Measurements from ENCODE around the gene SCGB1D4.

Gene SCGB1D4

GRCh38 chr11:62322524-62322923, 23.6 kb upstream of the SCGB1D4 start:
- no peak for TF ChIP-seq ZNF274 (IDR thresholded peaks at IDR 0.05; ENCODE audit: low read depth, low read length)
- H3K4me3 ChIP-seq (ENCODE audit: low read length), result no peak overlapping the region

- no peak for TF ChIP-seq ZNF274 (IDR thresholded peaks at IDR 0.05; ENCODE audit: low read depth, low read length)
These were observed 16.6 kb upstream of the SCGB1D4 start for GRCh38 chr11:62315431-62315830.

GRCh38 chr11:62309991-62310390, 11.1 kb upstream of the SCGB1D4 start:
- no peak overlapping the region for H3K4me3 ChIP-seq (ENCODE audit: low read length)
- no peak for TF ChIP-seq ZNF274 (IDR thresholded peaks at IDR 0.05; ENCODE audit: low read depth, low read length)

More at GRCh38 chr11:62315431-62315830, 16.6 kb upstream of the SCGB1D4 start:
- no peak overlapping the region for H3K4me3 ChIP-seq (ENCODE audit: low read length)

GRCh38 chr11:62307950-62308349, 9.1 kb upstream of the SCGB1D4 start:
- H3K4me3 ChIP-seq (ENCODE audit: low read length), result no peak overlapping the region
- no peak for TF ChIP-seq ZNF274 (IDR thresholded peaks at IDR 0.05; ENCODE audit: low read depth, low read length)

- TF ChIP-seq ZNF274 (IDR thresholded peaks at IDR 0.05; ENCODE audit: low read depth, low read length), result no peak
- no peak overlapping the region for H3K4me3 ChIP-seq (ENCODE audit: low read length)
These were observed 7.4 kb upstream of the SCGB1D4 start for GRCh38 chr11:62306227-62306626.

- TF ChIP-seq ZNF274 (IDR thresholded peaks at IDR 0.05; ENCODE audit: low read depth, low read length), result no peak
- H3K4me3 ChIP-seq (ENCODE audit: low read length), result no peak overlapping the region
These were observed 3.4 kb downstream of the SCGB1D4 start for GRCh38 chr11:62295504-62295903.

GRCh38 chr11:62280452-62280851, 18.4 kb downstream of the SCGB1D4 start:
- H3K4me3 ChIP-seq (ENCODE audit: low read length), result no peak overlapping the region
- no peak for TF ChIP-seq ZNF274 (IDR thresholded peaks at IDR 0.05; ENCODE audit: low read depth, low read length)

- no peak for TF ChIP-seq ZNF274 (IDR thresholded peaks at IDR 0.05; ENCODE audit: low read depth, low read length)
- no peak overlapping the region for H3K4me3 ChIP-seq (ENCODE audit: low read length)
These were observed 25.0 kb downstream of the SCGB1D4 start for GRCh38 chr11:62273789-62274275.

GRCh38 chr11:62273284-62273683, 25.6 kb downstream of the SCGB1D4 start:
- H3K4me3 ChIP-seq (ENCODE audit: low read length), result no peak overlapping the region
- TF ChIP-seq ZNF274 (IDR thresholded peaks at IDR 0.05; ENCODE audit: low read depth, low read length), result no peak

GRCh38 chr11:62269654-62270278, 29.1 kb downstream of the SCGB1D4 start, which contains the start of gene SCGB2A2:
Gene SCGB2A2, plus strand, starts transcription at chr11:62270158. Its CDS starts 59 bp downstream, at chr11:62270217.
- no peak for TF ChIP-seq ZNF274 (IDR thresholded peaks at IDR 0.05; ENCODE audit: low read depth, low read length)
- H3K4me3 ChIP-seq (ENCODE audit: low read length), result no peak within 1 kb of the TSS

- no peak for TF ChIP-seq ZNF274 (IDR thresholded peaks at IDR 0.05; ENCODE audit: low read depth, low read length)
- no peak overlapping the region for H3K4me3 ChIP-seq (ENCODE audit: low read length)
These were observed 31.3 kb downstream of the SCGB1D4 start for GRCh38 chr11:62267576-62267975.

GRCh38 chr11:62267050-62267449, 31.8 kb downstream of the SCGB1D4 start:
- H3K4me3 ChIP-seq (ENCODE audit: low read length), result no peak overlapping the region
- TF ChIP-seq ZNF274 (IDR thresholded peaks at IDR 0.05; ENCODE audit: low read depth, low read length), result no peak

GRCh38 chr11:62266558-62266957, 32.3 kb downstream of the SCGB1D4 start:
- H3K4me3 ChIP-seq (ENCODE audit: low read length), result no peak overlapping the region
- TF ChIP-seq ZNF274 (IDR thresholded peaks at IDR 0.05; ENCODE audit: low read depth, low read length), result no peak

- TF ChIP-seq ZNF274 (IDR thresholded peaks at IDR 0.05; ENCODE audit: low read depth, low read length), result no peak
- H3K4me3 ChIP-seq (ENCODE audit: low read length), result no peak overlapping the region
These were observed 34.9 kb downstream of the SCGB1D4 start for GRCh38 chr11:62264004-62264403.

GRCh38 chr11:62260261-62260953, 38.5 kb downstream of the SCGB1D4 start:
- H3K4me3 ChIP-seq (ENCODE audit: low read length), result no peak overlapping the region
- no peak for TF ChIP-seq ZNF274 (IDR thresholded peaks at IDR 0.05; ENCODE audit: low read depth, low read length)
